ENCODE measurements around the gene CCDC142.
A peak's percentile ranks its signal among the peaks of the same experiment; 100 is the strongest.

GRCh38 chr2:74441690-74442482 is 40.9 kb downstream of the CCDC142 start, which contains the start of gene RTKN:
- TF ChIP-seq CTCF (IDR thresholded peaks at IDR 0.05), result peak in 5 of 7 experiments; percentile 13 to 52 (median 38)
- TF ChIP-seq POLR2A (IDR thresholded peaks at IDR 0.05), result peak; percentile 75 to 96 (median 92)

All from body of pancreas (tissue), 4 donors.